NT2/D1 (cell line): ENCODE data around the gene TENM4.

ENCODE experiments used
- YY1 ChIP-seq: IDR thresholded peaks from 2 replicates; pipeline ENCODE4 v1.6.1; 2011; ENCODE audit not compliant: insufficient read length, insufficient read depth
- ZNF274 ChIP-seq: IDR thresholded peaks from 2 replicates; pipeline ENCODE4 v1.6.1; 2011; ENCODE audit warnings: mild to moderate bottlenecking, low read depth, low read length

- TF ChIP-seq ZNF274 = no peak
- TF ChIP-seq YY1 = no peak
Observed at GRCh38 chr11:79467761-79468160, 26.9 kb upstream of the TENM4 start.
